GM21515 (cell line): ENCODE data around the gene PRKX.
"Not testable (repeated sequence)": the region's sequence is repeated elsewhere in the genome, so short reads cannot be mapped to it uniquely, and the experiment has no call there.

Source experiments
- ATAC-seq: cut with Tn5 transposase; IDR thresholded peaks from one replicate; pipeline ENCODE4 v1.9.1; 2021; ENCODE audit not compliant: unreplicated experiment

The PRKX gene

DNA sequence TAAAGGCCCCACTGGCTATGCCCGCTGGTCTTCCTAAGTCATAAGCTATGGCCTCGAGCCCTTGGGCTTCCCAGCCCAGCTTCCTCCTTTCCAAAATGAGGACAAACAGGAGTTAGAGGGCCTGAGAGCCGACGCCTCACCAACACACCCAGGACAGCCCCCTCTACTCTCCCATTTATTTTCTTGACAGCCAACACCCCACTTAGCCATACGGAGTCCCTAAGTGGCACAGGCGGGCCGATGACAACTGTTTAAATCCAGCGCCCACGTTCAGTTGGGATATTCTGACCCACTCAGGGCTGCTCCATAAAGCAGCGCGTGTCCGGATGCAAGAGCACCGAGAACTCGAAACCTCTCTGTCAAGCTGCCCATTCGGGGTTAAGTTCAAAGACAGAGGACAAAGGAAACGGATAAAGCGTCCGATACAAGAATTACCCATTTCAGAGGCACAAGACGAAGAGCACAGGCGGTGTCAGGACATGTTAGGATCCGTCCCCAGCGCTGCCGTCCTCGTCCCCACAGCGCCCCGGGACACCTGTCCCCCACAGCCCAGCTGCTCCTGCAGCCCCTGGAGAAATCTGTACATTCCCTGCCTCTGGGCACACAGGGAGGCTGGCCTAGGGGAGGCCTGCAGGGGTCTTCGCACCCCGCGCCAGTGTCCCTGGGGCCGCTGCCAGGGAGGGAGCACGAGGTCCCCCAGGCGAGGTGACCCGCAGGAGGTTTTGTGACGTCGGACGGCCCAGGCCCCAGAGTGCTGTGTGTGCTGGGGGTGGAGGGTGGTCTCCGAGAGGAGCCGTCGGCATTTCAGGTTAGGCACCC lies 1.2 kb downstream of the PRKX start:
- no peak for ATAC-seq

DNA sequence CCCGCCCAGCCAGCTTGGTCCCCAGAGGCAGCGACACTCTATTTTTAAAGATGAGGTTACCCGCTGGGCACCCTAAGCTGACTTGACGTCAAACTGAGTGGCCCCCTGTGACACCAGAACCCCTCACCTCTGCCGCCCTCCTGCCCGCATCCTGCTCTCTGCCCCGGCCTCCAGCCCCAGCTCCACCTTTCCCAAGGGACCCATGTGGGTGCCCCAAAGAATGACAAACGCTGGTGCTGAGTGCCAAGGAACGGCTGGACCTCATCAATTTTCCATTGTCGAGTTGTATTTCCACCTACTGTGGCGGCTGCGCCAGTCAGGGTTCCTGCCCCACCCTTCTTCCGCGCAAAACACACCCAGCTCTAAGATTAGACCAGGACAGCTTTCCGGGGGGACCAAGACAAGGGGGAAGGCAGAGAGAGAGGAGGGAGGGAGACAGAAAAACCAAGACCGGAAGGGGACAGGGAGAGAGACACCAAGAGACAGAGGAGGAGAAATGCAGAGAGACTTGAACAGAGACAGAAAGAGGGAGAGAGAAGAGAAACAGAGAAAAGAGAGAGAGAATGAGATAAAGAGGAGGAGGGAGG lies 2.0 kb downstream of the PRKX start:
- ATAC-seq: no peak

DNA sequence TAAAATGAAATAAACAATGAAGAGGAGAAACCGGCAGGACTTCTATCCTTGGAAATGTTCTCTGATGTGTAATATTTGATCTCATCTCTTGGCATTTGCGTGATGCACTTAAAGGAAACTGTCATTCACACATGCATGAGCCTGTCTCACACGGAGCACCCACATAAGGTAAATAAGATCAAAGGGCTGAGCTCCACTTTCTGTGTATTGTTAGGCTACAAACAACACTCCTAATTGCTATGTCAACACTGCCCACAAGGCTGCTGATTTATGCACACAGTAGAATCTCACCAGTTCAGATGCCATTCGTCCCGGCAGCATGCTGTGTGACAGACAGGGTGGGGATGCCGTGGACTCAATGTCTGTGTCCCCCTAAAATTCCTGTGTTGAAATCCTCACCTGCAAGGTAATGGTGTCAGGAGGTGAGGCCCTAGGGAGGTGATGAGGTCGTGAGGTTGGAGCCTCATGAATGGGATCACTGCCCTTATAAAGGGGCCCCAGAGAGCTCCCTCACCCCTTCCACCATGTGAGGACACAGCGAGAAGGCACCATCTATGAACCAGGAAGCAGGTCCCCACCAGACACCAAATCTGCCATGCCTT lies 5.7 kb downstream of the PRKX start:
- ATAC-seq: not testable (repeated sequence)

DNA sequence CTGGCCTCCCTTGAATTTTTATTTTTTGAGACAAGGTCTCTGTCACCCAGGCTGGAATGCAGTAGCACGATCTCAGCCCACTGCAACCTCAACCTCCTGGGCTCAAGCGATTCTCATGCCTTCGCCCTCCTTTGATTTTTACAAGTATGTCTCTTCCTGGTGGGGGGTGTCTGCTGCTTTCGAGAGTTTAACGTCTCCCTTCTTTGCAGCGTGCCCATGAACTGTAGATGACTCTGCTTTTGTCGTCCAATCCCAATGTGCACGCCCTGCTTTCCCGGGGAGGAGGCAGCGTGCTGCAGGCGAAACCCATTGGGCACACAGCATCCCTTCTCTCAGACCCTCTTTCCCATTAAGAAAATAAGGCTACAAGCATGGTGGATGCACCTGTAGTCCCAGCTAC lies 7.0 kb downstream of the PRKX start:
- no peak for ATAC-seq

GRCh38 chrX:3703251-3703650 lies 10.2 kb downstream of the PRKX start:
- ATAC-seq: not testable (repeated sequence)

DNA sequence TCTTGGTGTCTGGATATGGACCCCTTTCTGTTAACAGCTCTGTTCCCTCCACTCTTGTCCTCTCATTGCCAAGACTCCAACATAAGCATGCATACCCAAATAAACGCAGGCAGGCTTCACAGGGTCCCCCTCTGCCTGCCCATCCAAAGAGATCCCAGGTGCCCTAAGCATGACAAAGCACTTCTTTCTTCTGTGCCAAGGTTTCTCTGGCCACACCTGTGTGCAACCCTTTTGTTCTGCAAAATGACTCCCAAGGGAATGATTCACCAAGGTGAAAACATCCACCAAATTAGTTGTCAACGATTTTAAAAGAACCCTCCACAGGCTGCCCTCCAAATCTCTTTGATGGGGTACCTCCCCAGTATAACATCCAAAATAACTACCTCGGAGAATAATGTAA lies 11.4 kb downstream of the PRKX start:
- not testable (repeated sequence) for ATAC-seq

GRCh38 chrX:3701445-3701928 lies 12.0 kb downstream of the PRKX start:
- ATAC-seq: not testable (repeated sequence)

GRCh38 chrX:3699821-3700381 lies 13.5 kb downstream of the PRKX start:
- peak; percentile 67 for ATAC-seq

- ATAC-seq: no peak
Observed at GRCh38 chrX:3697701-3698279, 15.7 kb downstream of the PRKX start.

DNA sequence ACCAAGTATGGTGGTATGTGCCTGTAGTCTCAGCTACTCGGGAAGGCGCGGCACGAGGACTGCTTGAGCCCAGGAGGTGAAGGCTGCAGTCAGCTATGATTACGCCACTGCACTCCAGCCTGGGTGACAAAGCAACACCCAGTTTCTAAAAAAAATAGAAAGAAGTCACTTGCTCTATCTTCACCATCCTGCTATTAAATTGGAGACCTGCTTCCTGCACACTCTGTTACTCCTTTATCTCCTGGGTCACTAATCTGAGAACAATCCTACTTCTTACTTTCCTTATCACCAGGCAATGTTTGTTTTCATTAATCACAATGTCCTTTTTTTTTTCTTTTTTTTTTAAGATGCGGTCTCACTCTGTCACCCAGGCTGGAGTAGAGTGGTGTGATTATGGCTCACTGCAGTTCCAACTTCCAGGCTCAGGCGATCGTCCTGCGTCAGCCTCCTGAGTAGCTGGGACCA lies 16.2 kb downstream of the PRKX start:
- no peak for ATAC-seq

GRCh38 chrX:3695536-3695935 lies 17.9 kb downstream of the PRKX start:
- ATAC-seq: no peak

- no peak for ATAC-seq
Observed at GRCh38 chrX:3690140-3690539, 23.3 kb downstream of the PRKX start.

DNA sequence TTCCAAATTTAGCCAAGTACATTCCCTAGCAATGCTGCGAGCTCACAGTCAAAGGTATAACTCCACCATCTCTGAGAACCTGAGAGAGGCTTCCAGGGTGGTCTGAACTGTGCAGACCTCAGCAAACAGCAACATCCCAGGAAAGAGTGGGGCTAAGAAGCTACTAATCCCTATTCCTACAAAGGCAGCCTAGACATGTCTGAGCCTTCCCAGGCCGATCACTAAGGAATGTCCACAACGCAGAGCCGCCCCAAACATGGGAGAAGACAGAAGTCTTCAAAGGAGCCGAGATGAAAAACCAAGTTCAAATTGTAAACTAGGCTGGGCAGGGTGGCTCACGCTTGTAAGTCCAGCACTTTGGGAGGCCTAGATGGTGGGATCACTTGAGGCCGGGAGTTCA lies 30.2 kb downstream of the PRKX start:
- not testable (repeated sequence) for ATAC-seq

- no peak for ATAC-seq
Observed at GRCh38 chrX:3680459-3680858, 33.0 kb downstream of the PRKX start.

DNA sequence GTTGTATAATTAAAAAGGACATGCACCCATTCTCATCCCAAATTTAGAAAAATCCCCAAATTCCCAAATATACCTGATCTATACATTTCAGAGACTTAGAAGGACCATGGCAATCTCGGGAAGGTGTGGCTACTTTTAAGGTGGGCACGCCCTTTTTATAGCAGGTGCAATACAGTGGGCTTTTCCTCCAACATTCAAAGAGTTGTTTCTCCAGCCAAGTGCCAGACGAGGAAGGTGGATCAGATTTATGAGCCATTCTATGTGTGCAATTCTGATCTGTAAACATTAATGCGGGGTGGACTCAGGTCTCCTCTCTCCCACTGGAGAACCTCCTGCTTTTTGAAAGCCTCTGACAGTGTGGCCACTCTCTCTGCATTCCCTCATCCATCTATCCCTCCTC lies 33.8 kb downstream of the PRKX start:
- ATAC-seq: no peak

- ATAC-seq: no peak
Observed at GRCh38 chrX:3678328-3678727, 35.1 kb downstream of the PRKX start.

- ATAC-seq: no peak
Observed at GRCh38 chrX:3674881-3675280, 38.6 kb downstream of the PRKX start.

DNA sequence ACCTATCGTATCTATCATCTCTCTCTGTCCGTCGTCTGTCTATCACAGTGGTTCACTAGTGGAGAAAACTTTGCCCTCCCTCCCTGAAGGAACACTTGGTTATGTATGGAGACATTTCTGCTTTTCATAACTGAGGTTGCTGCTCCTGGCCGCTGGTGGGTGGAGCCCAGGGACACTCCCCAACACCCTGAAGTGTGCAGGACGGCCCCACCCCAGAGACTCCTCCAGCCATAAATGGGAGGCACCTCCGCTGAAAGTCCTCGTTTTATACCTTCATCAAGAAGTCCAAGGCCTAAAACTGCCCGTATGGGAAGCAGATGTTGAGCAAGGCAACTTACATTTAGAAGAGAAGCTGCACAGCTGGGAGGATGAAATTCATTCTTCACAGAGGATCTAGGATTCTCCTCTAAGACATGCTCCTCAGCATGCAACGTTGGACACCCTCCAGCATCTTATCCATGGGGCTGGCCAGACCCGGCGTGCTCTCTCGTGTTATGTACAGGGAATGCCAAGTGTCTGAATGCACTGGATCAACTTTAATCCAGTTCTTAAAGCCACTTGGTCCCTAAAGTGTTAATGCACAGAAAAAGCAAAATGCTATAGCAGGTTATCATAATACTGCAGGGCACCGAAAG lies 43.5 kb downstream of the PRKX start:
- ATAC-seq: no peak

GRCh38 chrX:3666975-3667374 lies 46.5 kb downstream of the PRKX start:
- no peak for ATAC-seq

DNA sequence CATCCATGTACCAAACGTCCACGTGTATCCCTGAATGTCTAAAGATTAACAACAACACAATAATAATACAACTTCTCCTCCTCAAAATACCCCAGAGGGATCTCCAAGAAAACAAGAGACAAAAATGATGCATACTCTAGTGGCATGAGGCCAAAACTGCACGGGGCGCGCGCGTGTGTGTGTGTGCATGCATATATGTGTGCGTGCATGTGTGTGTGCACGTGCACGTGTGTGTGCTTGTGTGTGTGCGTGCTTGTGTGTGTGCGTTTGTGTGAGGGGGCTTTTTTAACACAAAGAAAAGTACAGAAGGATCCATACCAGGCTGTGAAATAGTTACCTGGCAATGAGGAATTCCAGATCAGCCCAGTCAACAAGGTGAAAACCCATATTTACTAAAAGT lies 48.5 kb downstream of the PRKX start:
- ATAC-seq: no peak
